VCaP (cell line): ENCODE results near the gene TMEM132C.

Experiments
- H3K27ac ChIP-seq: fragments of 450-650 bp; 2 replicates; pipeline ENCODE4 v1.5.1; 2017
- CTCF ChIP-seq: fragments of 450-650 bp; conservative IDR thresholded peaks from 2 replicates; pipeline ENCODE4 v1.5.1; 2017; ENCODE audit warnings: mild to moderate bottlenecking, moderate library complexity

The TMEM132C gene

GRCh38 chr12:128747441-128747840 lies 480.5 kb downstream of the TMEM132C start:
- H3K27ac ChIP-seq, result no peak overlapping the region
- TF ChIP-seq CTCF, result no peak

- no peak overlapping the region for H3K27ac ChIP-seq
- no peak for TF ChIP-seq CTCF
These were observed 485.4 kb downstream of the TMEM132C start for GRCh38 chr12:128752386-128752785.

GRCh38 chr12:128753438-128753837 lies 486.5 kb downstream of the TMEM132C start:
- TF ChIP-seq CTCF, result no peak; the same call in 1 of the 2 replicates

GRCh38 chr12:128754275-128754674 lies 487.3 kb downstream of the TMEM132C start:
- H3K27ac ChIP-seq, result no peak overlapping the region
- no peak for TF ChIP-seq CTCF

More at GRCh38 chr12:128753438-128753837, 486.5 kb downstream of the TMEM132C start:
- H3K27ac ChIP-seq, result no peak overlapping the region

GRCh38 chr12:128755566-128755965 lies 488.6 kb downstream of the TMEM132C start:
- no peak for TF ChIP-seq CTCF
- no peak overlapping the region for H3K27ac ChIP-seq
